SK-N-DZ (cell line): ENCODE data around the gene CLCN7.

ENCODE experiments used
- DNase-seq: peaks from one replicate; pipeline ENCODE4 v3.0.0-alpha.2; 2015; ENCODE audit warnings: low spot score

The CLCN7 gene

GRCh38 chr16:1403036-1403435 is 71.8 kb downstream of the CLCN7 start:
- no peak for DNase-seq

DNA sequence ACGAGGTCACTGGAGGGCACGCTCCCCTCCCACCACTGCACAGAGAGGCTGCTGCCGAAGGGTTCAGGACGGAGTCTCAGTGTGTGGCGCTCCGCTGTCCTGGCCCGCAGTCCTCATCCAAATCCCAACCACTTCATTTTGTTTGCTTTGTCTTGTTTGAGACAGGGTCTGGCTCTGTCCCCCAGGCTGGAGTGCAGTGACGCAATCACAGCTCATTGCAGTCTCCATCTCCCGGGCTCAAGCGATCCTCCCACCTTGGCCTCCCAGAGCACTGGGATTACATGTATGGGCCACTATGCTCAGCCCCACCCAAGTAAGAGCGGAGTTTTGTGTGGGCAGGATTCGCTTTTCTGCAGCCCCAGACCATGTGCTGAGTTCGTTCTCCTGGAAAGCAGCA is 73.1 kb downstream of the CLCN7 start:
- DNase-seq: no peak

GRCh38 chr16:1401061-1401757 is 73.6 kb downstream of the CLCN7 start:
- no peak for DNase-seq

GRCh38 chr16:1398826-1399581 is 75.8 kb downstream of the CLCN7 start:
- DNase-seq: no peak

DNA sequence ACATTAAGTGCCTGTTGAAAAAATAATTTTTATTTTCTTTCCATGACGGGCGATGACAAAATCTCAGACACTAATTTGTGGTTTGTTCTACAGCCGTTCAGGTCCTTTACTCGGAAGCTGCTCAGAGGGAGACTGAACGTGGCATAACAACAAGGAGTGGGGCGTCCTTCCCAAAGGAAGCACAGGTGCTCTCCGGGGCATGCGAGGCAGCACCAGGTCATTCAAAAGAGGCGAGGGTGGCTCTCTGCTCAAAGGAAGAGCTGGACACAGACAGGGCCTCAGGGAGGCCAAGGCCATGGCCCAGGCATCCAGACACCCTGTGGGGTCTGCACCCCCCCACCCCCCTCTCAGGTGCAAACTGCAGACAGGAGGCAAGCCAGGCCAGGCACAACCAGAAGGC is 76.5 kb downstream of the CLCN7 start:
- no peak for DNase-seq

GRCh38 chr16:1397779-1398178 is 77.0 kb downstream of the CLCN7 start:
- DNase-seq: no peak

GRCh38 chr16:1395444-1396031 is 79.3 kb downstream of the CLCN7 start:
- no peak for DNase-seq
